HepG2 (cell line): Measurements from ENCODE around the gene ENTPD5. TPM values are rescaled to one million over a fixed set of nuclear protein-coding genes. Genes with fewer than 3 reads are reported as not detected.
A peak's percentile ranks its signal among the peaks of the same experiment; 100 is the strongest.

Experiments used
- CENPBD1 ChIP-seq: sonication (generic); formaldehyde crosslinking; IDR thresholded peaks from 2 replicates; pipeline ENCODE4 v1.8.0; 2022; ENCODE audit warnings: missing genetic modification reagents, low read depth, mild to moderate bottlenecking, borderline replicate concordance
- CHD2 ChIP-seq: IDR thresholded peaks from 2 replicates; pipeline ENCODE4 v1.6.1; 2011; ENCODE audit warnings: low read depth, low read length, improper control_type of control experiment
- CREB3 ChIP-seq: sonication (generic); formaldehyde crosslinking; IDR thresholded peaks from 2 replicates; pipeline ENCODE4 v1.5.0; 2020; ENCODE audit warnings: missing genetic modification reagents
- EP300 ChIP-seq, 3 experiments: sonication (generic) in 1 of 3; formaldehyde crosslinking in 1 of 3; IDR thresholded peaks; 2 replicates each; pipeline versions ENCODE4 v1.5.1 to v1.6.1; 2011 to 2020; ENCODE audit warnings: low read depth in 2 of 3, low read length in 2 of 3, borderline replicate concordance in 1 of 3, improper control_type of control experiment in 1 of 3, mild to moderate bottlenecking in 1 of 3, missing genetic modification reagents in 1 of 3, moderate library complexity in 1 of 3
- ETV6 ChIP-seq: sonication (generic); formaldehyde crosslinking; conservative IDR thresholded peaks from 2 replicates; pipeline ENCODE4 v1.4.0; 2020; ENCODE audit warnings: missing genetic modification reagents
- MXD3 ChIP-seq: IDR thresholded peaks from 2 replicates; pipeline ENCODE4 v1.6.1; 2016; ENCODE audit warnings: mild to moderate bottlenecking, missing biosample characterization, missing genetic modification reagents
- NBN ChIP-seq: fragments of 450-650 bp; conservative IDR thresholded peaks from 2 replicates; pipeline ENCODE4 v1.6.1; 2017
- SMAD9 ChIP-seq: sonication (generic); formaldehyde crosslinking; IDR thresholded peaks from 2 replicates; pipeline ENCODE4 v1.5.1; 2020; ENCODE audit warnings: mild to moderate bottlenecking, missing genetic modification reagents
- STAT5B ChIP-seq: sonication (generic); formaldehyde crosslinking; IDR thresholded peaks from 2 replicates; pipeline ENCODE4 v1.4.0; 2020; ENCODE audit warnings: missing genetic modification reagents
- THAP8 ChIP-seq: sonication (generic); formaldehyde crosslinking; IDR thresholded peaks from 2 replicates; pipeline ENCODE4 v1.5.1; 2020; ENCODE audit warnings: missing genetic modification reagents, mild to moderate bottlenecking, borderline replicate concordance
- TOE1 ChIP-seq: sonication (generic); formaldehyde crosslinking; IDR thresholded peaks from 2 replicates; pipeline ENCODE4 v1.4.0; 2020; ENCODE audit warnings: mild to moderate bottlenecking, missing genetic modification reagents
- ZBTB26 ChIP-seq: IDR thresholded peaks from 2 replicates; pipeline ENCODE4 v1.6.1; 2016; ENCODE audit warnings: missing compliant biosample characterization, missing genetic modification reagents, borderline replicate concordance
- ZMYM4 ChIP-seq: sonication (generic); formaldehyde crosslinking; IDR thresholded peaks from 2 replicates; pipeline ENCODE4 v1.8.1; 2023; ENCODE audit warnings: mild to moderate bottlenecking, missing genetic modification reagents
- ZNF124 ChIP-seq: sonication (generic); formaldehyde crosslinking; IDR thresholded peaks from 2 replicates; pipeline ENCODE4 v1.4.0; 2020; ENCODE audit warnings: missing genetic modification reagents
- ZNF607 ChIP-seq: sonication (generic); formaldehyde crosslinking; IDR thresholded peaks from 2 replicates; pipeline ENCODE4 v1.5.1; 2020; ENCODE audit warnings: missing genetic modification reagents, mild to moderate bottlenecking, borderline replicate concordance
- ZNF609 ChIP-seq: sonication (generic); formaldehyde crosslinking; IDR thresholded peaks from 2 replicates; pipeline ENCODE4 v1.4.0; 2020; ENCODE audit warnings: mild to moderate bottlenecking, missing genetic modification reagents, borderline replicate concordance
- ZNF616 ChIP-seq: sonication (generic); formaldehyde crosslinking; IDR thresholded peaks from 2 replicates; pipeline ENCODE4 v1.5.0; 2020; ENCODE audit warnings: low read depth, mild to moderate bottlenecking, missing genetic modification reagents
- polyA plus RNA-seq, 8 experiments: library from polyadenylated mRNA; depleted of rRNA in 3 of 8; stranded (reverse) in 7 of 8; unstranded in 1 of 8; fragments of >200 nt; fragmentation: Illumina TruSeq in 4 of 8; extraction: Trizol in 4 of 8; gene quantifications; 2 replicates each; pipeline versions ENCODE4 v1.2.1 to v1.2.3, GENCODE V29; 2011 to 2016; ENCODE audit warnings: low read depth in 4 of 8, missing spikeins in 1 of 8, mixed read lengths in 1 of 8; ENCODE audit not compliant: insufficient read depth in 1 of 8
- total RNA-seq, 5 experiments: library from RNA; depleted of rRNA; stranded (reverse); fragments of >200 nt; fragmentation: Illumina TruSeq; extraction: Trizol; gene quantifications; 2 replicates each; pipeline ENCODE4 v1.2.3, GENCODE V29; 2016; ENCODE audit warnings: low read depth in 1 of 5

Gene ENTPD5
- total and polyA plus RNA-seq, 2 of the 13 experiments (the other 11 are each of a cell fraction or from before 2014, with no cell fraction given) = 33.8 to 43.3 TPM

- TF ChIP-seq CREB3 (CRISPR knock-in tag) (no peak), CHD2 (no peak), ZMYM4 (CRISPR knock-in tag) (no peak; the same call in 1 of the 2 replicates), STAT5B (CRISPR knock-in tag) (no peak), ETV6 (CRISPR knock-in tag) (peak; percentile 33; the same call in 1 of the 2 replicates), ZNF616 (CRISPR knock-in tag) (no peak), THAP8 (CRISPR knock-in tag) (peak; percentile 89; the same call in 1 of the 2 replicates), NBN (no peak), ZNF607 (CRISPR knock-in tag) (0 out of 2 replicates have a peak, but pooled peaks have one; percentile 84), CENPBD1 (CRISPR knock-in tag) (no peak; the same call in 1 of the 2 replicates), ZNF124 (no peak), TOE1 (no peak), EP300 (IDR thresholded peaks at IDR 0.05; ENCODE audit: low read depth in 2 of 2, low read length in 2 of 2) (no peak), EP300 (CRISPR knock-in tag; IDR thresholded peaks at IDR 0.05; ENCODE audit: borderline replicate concordance) (no peak), MXD3 (peak; percentile 14; the same call in 1 of the 2 replicates), ZNF609 (CRISPR knock-in tag) (peak; percentile 63), ZBTB26 (CRISPR knock-in tag) (peak; percentile 0; the same call in 1 of the 2 replicates), SMAD9 (CRISPR knock-in tag) (no peak)
Observed at GRCh38 chr14:74018586-74019407, at the start of gene ENTPD5, which contains the start of gene BBOF1 (continued).
